Measurements from ENCODE around the gene PPP2R2C. TPM values are rescaled to one million over a fixed set of nuclear protein-coding genes. Genes with fewer than 3 reads are reported as not detected.
A peak's percentile ranks its signal among the peaks of the same experiment; 100 is the strongest.

PPP2R2C gene
- total RNA-seq, 2 donors from 2014 or later, result 8.0 to 10.4 TPM

- no peaks in the 10 kb centered on the region for H3K4me1 ChIP-seq (replicated peaks)
- no peaks in the 10 kb centered on the region for H3K36me3 ChIP-seq
- H3K9me3 ChIP-seq, result no peaks in the 10 kb centered on the region
- DNase-seq (ENCODE audit: low spot score), result no peak
- no peak overlapping the region for H3K4me3 ChIP-seq
- TF ChIP-seq POLR2AphosphoS5 (IDR thresholded peaks at IDR 0.05), result no peak
- TF ChIP-seq POLR2A (IDR thresholded peaks at IDR 0.05), result no peak
- TF ChIP-seq CTCF (IDR thresholded peaks at IDR 0.05), result no peak
- intact Hi-C loops (cut with DNase I), result no loop called here
- H3K27me3 ChIP-seq (replicated peaks; ENCODE audit: insufficient read depth), result no peaks in the 10 kb centered on the region
- H3K27ac ChIP-seq, result no peak overlapping the region
- 72% methylated on average over 12 of the region's 12 CpGs for WGBS
Measured at GRCh38 chr4:6335040-6335590, 137.3 kb downstream of the PPP2R2C start.

GRCh38 chr4:6334203-6334887 is 138.1 kb downstream of the PPP2R2C start:
- DNase-seq (ENCODE audit: low spot score), result no peak
- no peaks in the 10 kb centered on the region for H3K4me1 ChIP-seq (replicated peaks)
- H3K27me3 ChIP-seq (replicated peaks; ENCODE audit: insufficient read depth), result no peaks in the 10 kb centered on the region
- no peaks in the 10 kb centered on the region for H3K36me3 ChIP-seq
- no peak overlapping the region for H3K4me3 ChIP-seq
- no peak for TF ChIP-seq CTCF (IDR thresholded peaks at IDR 0.05)
- no peak for TF ChIP-seq POLR2A (IDR thresholded peaks at IDR 0.05)
- TF ChIP-seq POLR2AphosphoS5 (IDR thresholded peaks at IDR 0.05), result no peak
- whole genome bisulfite sequencing, result 88% methylated on average over 4 of the region's 5 CpGs
- H3K9me3 ChIP-seq, result no peaks in the 10 kb centered on the region
- no peak overlapping the region for H3K27ac ChIP-seq
- intact Hi-C loops (cut with DNase I), result no loop called here

- H3K9me3 ChIP-seq, result no peaks in the 10 kb centered on the region
- intact Hi-C loops (cut with DNase I), result no loop called here
- 83% methylated on average over 19 of the region's 19 CpGs for WGBS
- H3K4me3 ChIP-seq, result no peak overlapping the region
- no peak for TF ChIP-seq POLR2AphosphoS5 (IDR thresholded peaks at IDR 0.05)
- TF ChIP-seq CTCF (IDR thresholded peaks at IDR 0.05), result peak in 1 of 4 experiments; percentile 17
- H3K27ac ChIP-seq, result no peak overlapping the region
- no peaks in the 10 kb centered on the region for H3K27me3 ChIP-seq (replicated peaks; ENCODE audit: insufficient read depth)
- H3K4me1 ChIP-seq (replicated peaks), result no peaks in the 10 kb centered on the region
- DNase-seq (ENCODE audit: low spot score), result no peak
- no peaks in the 10 kb centered on the region for H3K36me3 ChIP-seq
Measured at GRCh38 chr4:6333301-6334202, 138.9 kb downstream of the PPP2R2C start.

GRCh38 chr4:6332669-6333050 is 139.8 kb downstream of the PPP2R2C start:
- H3K4me3 ChIP-seq, result no peak overlapping the region
- WGBS, result 79% methylated on average over 6 of the region's 6 CpGs
- no peaks in the 10 kb centered on the region for H3K36me3 ChIP-seq
- no peaks in the 10 kb centered on the region for H3K27me3 ChIP-seq (replicated peaks; ENCODE audit: insufficient read depth)
- TF ChIP-seq POLR2A (IDR thresholded peaks at IDR 0.05) (no peak), POLR2AphosphoS5 (IDR thresholded peaks at IDR 0.05) (no peak), CTCF (IDR thresholded peaks at IDR 0.05) (no peak)
- intact Hi-C loops (cut with DNase I), result no loop called here
- H3K9me3 ChIP-seq, result no peaks in the 10 kb centered on the region
- no peak for DNase-seq (ENCODE audit: low spot score)
- no peak overlapping the region for H3K27ac ChIP-seq
- no peaks in the 10 kb centered on the region for H3K4me1 ChIP-seq (replicated peaks)

Data from prostate gland (tissue), 2 donors.